HT1080 (cell line): ENCODE data around the gene NDUFV3. TPM values are rescaled to one million over a fixed set of nuclear protein-coding genes. Genes with fewer than 3 reads are reported as not detected.
"Not testable (repeated sequence)": the region's sequence is repeated elsewhere in the genome, so short reads cannot be mapped to it uniquely, and the experiment has no call there.

Experiments
- DNase-seq: peaks from one replicate; pipeline ENCODE4 v3.0.0-alpha.2; 2015; ENCODE audit warnings: low read depth
- total RNA-seq: library from RNA; depleted of rRNA; stranded (reverse); fragments of >200 nt; shearing (Covaris generic); gene quantifications from 2 replicates; pipeline ENCODE4 v1.2.3, GENCODE V29; 2014

The NDUFV3 gene
- total RNA-seq, 1 experiment from 2014 or later = 64.9 TPM

- no peak for DNase-seq
Observed at GRCh38 chr21:42855937-42856335, 37.2 kb upstream of the NDUFV3 start.

DNA sequence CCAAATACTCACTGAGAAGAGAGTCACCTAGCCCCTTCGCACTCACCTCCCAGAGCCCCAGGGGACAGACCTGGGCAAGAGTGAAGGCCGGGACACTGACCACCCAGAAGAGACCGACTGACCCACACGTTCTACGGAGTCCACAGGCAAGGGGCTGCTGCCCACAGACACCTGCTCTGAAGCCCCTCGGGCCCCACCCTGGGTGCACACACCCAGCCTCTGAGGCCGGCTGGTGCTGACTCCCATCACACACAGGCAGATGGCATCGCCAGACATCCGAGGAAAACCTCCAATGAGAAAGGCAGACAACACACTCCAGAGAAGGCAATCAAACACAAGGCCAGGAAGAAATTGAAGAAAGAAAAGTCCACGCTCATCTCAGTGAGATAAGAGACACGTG, 35.9 kb upstream of the NDUFV3 start:
- no peak for DNase-seq

DNA sequence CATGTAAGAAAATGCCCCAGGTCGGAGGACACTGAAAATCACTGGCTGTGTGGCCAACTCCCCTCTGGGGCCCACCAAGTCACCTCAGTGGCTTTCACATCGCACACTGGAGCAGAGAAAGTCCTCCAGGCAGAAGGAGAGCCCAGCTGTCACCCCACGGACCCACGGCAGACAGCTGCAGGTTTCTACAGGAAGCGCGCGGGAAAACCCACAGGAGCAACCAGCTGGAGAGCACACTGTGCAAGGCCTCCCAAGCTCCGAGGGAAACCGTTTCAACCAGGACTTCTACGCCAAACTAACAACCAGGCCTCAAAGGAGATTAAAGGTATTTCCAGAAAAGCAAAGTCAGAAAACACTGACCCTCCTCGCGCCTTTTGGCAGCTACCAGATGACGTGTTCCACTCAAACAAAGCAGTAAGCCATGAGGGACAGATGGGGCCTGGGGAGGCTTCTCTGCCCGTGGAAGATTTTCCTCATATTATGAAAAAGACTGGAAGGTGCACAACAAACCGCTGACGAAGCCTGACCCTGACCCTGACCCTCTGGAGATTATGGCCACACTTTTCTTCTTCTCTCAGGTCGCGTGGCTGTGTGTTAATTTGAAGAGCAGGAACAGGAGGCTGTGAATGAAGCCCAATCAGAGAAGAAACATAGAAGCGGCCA, 34.8 kb upstream of the NDUFV3 start:
- DNase-seq = no peak

GRCh38 chr21:42858957-42859890, 33.9 kb upstream of the NDUFV3 start:
- no peak for DNase-seq

DNA sequence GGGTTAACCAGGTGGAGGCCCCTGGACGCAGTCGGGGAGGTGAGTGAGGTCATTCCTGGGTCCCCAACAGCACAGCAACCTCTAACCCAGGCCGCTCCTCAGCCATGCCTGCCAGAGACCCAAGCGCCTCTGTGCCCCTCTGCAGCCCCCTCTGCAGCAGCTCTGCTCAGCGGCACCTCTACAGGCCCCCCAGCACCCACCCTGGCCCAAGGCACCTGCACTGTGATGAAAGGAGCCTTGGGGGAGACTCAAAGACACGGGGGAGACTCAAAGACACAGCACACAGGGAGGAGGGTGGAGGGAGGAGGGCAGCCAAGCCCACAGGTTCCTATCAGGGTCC, 33.2 kb upstream of the NDUFV3 start:
- no peak for DNase-seq

- DNase-seq = no peak
Observed at GRCh38 chr21:42860345-42860744, 32.8 kb upstream of the NDUFV3 start.

- DNase-seq = no peak
Observed at GRCh38 chr21:42861311-42861847, 31.7 kb upstream of the NDUFV3 start.

- DNase-seq = no peak
Observed at GRCh38 chr21:42861848-42862400, 31.2 kb upstream of the NDUFV3 start.

DNA sequence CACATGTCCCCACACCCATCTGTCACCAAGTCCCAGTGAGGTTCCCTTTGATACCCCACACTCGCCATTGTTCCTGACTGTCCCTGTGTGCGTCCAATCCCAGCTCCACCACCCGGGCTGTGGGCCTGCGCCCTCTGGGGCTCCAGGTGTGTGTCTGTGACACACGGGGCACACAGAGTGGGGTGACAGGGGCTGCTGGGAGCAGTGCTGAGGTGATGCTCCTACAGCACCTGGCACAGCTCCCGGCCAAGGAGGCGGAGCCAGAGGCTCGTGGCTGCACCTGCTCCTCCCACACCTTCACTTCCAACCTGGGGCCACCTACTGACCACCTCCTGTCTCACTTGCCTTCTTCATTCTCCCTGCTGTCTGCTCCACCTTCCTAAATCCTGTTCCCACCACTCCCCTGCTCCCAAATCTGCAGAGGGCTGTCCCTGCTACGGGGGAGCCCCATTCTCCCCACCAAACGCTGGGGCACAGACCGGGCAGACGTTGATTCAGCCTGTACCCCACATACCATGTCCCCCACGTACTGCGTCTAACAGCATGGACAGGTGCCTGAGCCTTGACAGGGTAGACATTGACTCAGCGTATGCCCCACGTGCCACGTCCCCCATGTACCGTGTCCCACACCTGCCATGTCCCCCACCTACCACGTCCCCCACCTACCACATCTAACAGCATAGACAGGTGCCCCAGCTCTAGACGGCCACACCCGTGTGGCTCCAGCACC, 30.2 kb upstream of the NDUFV3 start:
- DNase-seq = no peak

- DNase-seq = no peak
Observed at GRCh38 chr21:42863504-42863870, 29.6 kb upstream of the NDUFV3 start.

- no peak for DNase-seq
Observed at GRCh38 chr21:42864286-42864685, 28.8 kb upstream of the NDUFV3 start.

DNA sequence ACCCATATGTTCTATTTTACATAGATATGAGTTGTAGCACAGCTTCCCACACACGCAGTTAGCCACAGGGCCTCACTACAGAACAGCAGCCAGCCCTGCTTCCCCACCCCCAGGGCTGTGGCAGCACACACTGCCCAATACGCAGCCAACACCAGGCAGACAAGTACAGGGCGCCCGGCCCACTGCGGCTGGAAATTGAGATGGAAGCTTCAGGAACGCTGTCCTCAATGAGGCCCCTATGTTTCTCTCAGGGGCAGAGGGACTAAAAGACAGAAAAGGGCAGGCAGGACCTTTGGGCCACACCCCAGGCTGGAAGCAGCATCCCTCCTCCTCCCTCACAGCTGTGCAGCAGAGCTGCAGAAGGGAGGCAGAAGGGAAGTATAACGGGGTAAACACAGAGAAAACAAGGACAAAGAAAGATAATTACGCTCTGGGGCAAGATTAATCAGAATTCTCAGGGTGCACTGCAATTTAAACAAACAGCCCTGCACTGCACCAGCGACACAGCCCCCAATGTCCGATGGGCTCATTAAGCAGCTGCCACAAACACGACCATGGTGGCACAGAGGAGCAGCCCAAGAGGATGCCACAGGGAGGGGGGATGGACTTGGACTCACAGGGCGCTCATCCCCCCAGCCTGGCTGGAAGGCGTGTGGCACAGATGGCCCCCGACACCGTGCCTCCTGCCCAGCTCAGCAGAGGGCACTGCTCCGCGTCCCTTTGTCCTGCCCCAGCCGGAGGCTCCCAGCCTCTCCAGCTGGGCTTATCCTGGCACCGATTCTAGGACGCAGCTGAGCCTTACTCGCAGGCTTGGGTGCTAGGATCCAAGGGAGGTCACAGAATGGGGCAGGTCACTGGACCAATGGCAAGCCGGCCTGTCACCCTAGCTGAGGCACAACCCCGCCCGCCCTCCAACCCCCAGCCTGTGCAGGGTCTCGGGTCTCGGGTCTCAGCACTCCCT, 28.0 kb upstream of the NDUFV3 start:
- DNase-seq = no peak

DNA sequence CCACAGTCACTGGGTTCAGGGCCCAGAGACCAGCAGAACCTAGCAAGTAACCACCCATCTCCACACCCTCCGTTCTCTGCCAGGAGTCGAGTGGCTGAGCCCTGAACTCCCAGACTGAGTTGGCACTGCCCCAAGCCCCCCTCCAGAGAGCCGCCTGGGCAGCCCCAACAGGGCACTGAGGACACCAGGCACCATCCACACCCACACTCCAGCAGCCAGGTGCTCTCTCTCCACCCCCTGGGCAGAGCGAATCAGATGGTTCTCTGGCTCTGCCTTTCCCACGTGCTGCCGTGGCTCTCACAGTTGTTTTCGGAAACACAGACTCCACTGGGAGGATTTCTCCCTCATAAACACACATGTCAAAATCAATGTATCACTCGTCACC, 27.3 kb upstream of the NDUFV3 start:
- DNase-seq = no peak

DNA sequence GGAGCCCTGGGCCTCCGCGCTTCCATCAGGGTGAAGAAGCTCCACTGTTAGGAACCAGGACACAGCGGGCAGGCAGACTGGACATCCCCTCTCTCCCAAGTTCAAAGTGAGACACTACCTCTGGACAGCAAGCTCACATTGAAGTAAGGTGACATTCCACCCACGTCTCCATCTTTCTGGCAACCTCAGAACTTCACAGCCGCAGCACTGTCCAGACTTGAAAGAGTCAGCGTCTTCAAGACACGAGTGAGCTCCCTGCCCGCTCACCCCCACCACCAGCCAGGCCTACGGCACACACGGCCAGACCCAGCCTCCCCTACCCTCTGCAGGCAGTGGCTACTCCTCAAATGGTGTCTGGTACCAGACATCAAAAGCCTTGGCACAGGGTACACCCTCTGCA, 24.9 kb upstream of the NDUFV3 start:
- no peak for DNase-seq

GRCh38 chr21:42873096-42873495, 20.0 kb upstream of the NDUFV3 start:
- DNase-seq = no peak

GRCh38 chr21:42875811-42876210, 17.3 kb upstream of the NDUFV3 start:
- not testable (repeated sequence) for DNase-seq

DNA sequence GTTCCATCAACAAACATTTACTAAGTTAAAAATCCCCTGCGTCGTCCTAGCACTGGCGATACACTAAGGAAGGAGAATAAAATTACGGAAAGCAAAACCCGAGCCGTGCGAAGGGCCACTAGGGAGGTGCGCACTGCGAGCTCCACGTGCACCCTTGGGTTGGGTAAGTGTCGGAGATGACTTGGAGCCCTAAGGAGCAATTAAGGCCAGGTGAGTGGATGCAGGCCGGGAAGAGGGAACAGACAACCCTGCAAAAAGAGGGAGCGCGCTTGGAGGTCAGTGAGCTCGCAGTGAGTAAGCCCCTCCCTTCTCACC, 14.5 kb upstream of the NDUFV3 start:
- no peak for DNase-seq

DNA sequence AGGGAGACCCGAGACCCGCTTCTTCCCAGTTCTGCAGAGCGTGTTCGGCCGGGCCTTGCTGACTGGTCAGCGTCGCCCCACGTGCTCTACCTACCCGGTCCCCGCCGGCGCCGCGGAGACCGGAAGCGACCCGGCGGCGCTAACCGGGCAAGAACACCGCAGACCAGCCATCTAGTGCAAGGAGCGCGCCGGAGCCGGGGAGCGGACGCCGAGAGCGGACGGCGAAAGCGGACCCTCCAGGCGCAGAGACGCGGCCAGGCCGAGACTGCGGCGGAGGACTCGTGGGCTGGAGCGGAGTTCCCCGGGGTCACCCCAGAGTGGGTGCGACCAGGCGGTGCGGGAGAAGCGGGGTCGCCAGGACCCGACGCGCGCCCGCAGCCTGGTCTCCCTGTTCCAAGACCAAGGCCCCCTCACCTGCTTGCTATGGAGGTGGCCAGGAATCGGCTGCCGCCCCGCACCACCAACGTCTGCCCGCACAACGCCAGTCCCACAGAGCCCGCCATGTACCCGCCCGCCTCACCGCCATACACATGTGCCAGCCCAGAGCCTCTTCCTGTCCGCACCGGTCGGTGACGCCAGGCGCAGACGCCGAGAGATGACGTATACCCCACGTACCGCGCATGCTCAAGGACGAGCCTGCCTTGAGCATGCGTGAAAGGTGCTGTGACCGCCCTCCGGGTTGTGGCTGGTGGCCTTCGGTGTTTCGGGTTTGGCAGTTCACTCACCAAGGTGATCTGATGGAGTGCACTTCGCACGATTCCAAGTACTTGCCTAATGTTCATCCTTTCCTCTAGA, 13.9 kb upstream of the NDUFV3 start, which contains the start of gene WDR4:
Gene WDR4 (minus strand): TSS at position 547 of the 795 bp plus-strand sequence. CDS start 44 bp downstream, at position 503.
- DNase-seq = peak; percentile 95

DNA sequence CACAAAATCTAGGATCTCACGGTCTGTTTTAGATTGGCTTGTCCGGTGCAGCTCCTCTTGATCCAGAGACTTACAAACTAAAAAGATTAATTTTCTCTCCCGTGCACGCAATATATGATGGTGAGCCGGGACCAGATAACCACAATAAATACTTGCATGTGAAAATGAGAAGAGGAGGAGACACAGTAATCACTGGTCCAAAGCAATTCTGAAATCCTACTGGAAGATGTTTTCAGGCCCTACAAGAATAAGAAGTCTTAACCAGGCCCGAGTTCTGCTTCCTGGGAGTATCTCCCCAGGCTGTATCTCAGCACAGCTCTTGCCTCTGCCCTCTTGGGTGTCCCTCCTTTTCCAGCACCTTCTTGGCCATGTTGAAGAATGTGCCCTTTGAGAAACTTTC, 12.8 kb upstream of the NDUFV3 start:
- DNase-seq = no peak

- no peak for DNase-seq
Observed at GRCh38 chr21:42883921-42884320, 9.2 kb upstream of the NDUFV3 start.
